Fibroblast of skin of scalp (primary cell): ENCODE measurements around the gene MAP2K2.
"Not testable (repeated sequence)": the region's sequence is repeated elsewhere in the genome, so short reads cannot be mapped to it uniquely, and the experiment has no call there.

ENCODE experiments used
- DNase-seq: peaks from one replicate; pipeline ENCODE4 v3.0.0-alpha.2; 2013

MAP2K2 gene

DNA sequence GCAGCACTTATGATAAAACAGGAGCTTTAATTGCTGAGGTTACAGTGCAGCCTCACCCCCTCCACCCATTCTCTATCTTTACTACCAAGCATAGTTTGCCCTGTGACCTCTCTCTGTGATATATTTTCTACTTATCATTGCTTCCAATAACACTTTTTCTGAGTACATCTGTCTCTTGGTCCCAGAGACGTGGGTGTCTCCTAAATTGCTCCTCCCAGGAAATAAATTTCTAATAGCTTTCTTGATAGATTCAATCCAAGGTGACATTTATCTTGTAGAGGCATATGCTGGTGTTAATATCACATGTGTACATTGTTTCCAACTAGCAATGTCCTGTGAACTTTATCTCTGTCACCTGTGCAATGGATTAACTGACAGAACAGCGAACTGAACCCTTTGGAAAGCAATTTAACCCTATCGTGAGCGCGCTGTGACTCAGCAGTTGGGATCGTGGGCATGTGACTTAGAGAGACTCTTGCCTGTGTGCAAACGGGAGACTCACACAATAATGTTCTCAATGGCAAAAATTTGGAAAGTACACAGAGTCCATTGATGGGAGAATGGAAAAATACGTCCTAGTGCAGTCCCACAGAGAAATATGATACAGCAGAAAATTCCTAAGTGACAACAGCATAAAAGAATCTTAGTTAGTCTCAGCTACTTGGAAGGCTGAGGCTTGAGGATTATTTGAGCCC, 7.0 kb upstream of the MAP2K2 start:
- DNase-seq = peak; percentile 83

DNA sequence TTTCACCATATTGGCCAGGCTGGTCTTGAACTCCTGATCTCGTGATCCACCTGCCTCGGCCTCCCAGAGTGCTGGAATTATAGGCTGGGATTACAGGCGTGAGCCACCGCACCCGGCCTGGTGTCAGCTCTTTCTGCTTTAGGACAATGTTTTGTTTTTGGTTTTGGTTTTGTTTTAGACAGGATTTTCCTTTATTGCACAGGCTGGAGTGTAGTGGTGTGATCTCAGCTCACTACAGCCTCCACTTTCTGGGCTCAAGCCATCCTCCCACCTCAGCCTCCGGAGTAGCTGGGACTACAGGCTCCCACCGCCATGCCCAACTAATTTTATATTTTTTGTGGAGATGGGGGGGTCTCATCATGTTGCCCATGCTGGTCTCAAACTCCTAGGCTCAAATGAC, 5.1 kb upstream of the MAP2K2 start:
- not testable (repeated sequence) for DNase-seq

DNA sequence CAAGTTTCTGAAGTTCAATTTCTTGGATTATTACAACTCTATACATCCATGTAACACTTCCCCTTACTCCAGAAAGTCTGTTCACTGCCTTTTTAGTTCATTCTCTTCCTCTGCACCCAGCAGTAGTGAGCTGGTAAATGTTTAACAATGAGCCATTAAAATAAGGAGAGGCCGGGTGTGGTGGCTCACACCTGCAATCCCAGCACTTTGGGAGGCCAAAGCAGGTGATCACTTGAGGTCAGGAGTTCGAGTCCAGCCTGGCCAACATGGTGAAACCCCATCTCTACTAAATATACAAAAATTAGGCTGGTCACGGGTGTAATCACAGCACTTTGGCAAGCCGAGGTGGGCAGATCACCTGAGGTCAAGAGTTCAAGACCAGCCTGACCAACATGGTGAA, 3.4 kb upstream of the MAP2K2 start:
- DNase-seq = not testable (repeated sequence)

DNA sequence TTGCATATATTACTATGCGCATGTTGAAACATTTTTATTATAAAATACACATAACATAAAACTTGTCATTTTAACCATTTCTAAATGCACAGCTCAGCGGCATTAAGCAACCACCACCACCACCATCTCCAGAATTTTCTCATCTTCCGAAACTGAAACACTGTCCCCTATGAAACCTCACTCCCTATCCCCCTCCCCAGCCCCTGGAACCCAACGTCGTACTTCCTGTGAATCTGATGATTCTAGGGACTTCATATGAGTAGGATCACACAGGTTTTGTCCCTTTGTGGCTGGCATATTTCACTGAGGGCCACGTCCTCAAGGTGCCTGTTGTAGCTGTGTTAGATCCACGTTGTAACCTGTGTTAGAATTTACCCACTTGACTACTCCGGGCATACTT, 716 bp upstream of the MAP2K2 start:
- DNase-seq = no peak

DNA sequence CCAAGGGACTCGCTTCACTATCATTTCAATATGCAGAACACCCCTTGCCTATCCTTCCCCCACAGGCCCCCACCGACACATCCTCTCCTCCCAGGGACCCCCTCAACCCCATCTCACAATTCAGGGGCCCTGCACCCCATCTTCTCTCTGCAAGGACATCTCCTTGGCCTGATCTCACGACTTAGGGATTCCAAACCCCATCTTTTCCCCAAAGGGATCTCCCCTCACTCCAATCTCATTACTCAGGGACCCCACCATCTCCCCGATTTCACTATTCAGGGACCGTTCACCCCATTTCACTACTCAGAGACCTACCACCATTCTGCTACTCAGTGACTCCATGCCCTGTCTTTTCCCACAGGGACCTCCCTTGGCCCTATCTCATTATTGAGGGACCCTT, 1.4 kb downstream of the MAP2K2 start:
- DNase-seq = no peak

DNA sequence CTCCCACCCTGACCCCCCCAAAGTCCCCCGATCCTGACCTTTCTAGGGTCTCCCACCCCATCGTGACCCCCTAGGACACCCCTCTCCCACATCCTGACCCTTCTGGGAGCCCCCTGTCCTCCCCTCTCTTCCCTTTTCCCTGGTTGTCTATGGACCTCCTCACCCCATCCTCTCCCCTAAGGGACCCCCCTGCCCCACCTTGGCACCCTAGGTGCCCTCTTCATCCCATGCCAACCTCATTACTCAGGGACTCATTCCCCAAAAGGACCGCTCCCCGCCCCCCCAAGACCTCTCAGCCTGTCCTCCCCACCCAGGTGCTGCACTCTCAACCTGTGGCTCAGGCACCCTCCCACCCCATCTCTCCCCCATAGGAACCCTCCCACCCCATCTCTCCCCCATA, 2.1 kb downstream of the MAP2K2 start:
- no peak for DNase-seq

DNA sequence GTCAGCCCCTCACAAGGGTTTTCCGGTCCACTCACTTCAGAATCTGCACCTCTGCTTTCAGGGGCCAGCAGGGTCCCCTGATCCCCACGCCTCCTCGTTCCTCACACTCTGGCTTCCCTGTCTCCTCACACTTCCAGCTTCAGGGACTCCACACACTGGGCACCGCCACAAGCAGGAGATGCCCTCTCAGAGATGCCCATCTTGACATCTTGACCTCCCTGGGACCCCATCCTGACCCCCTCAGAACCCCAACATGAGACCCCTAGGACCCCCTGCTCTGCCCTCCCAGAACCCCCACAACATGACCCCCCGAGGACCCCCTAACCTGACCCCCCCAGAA, 2.7 kb downstream of the MAP2K2 start:
- DNase-seq = no peak

DNA sequence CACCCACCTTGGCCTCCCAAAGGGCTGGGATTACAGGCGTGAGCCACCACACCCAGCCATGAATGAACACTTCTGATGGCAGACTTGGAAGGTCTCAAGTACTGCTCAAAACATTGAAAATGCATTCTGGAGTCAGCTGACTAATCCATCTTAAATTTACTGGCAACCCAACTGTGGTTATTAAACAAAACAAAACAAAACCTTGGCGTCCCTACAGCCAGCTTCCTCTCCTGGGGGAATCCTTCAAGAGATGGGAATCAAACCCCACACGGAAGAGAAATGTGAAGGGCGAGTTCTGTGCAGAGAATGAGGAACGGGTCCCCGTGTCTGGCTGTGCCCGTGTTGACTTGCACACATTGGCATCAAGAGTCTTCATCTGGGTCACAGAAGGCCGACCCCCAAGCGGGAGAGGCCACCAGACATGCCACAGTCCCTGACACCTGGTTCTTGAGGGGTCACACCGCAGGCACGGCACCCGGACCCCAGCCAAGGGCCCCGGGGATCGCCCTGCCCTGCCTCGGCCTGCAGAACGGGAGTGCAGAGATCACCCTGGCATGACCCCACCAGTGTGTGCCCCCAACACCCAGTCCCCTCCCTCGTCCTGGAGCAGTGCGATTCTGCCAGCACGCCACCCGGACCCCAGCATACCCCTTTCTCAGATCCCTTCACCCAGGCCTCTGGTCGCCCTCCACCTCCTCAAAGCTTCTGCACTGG, 3.2 kb downstream of the MAP2K2 start:
- DNase-seq = peak; percentile 72

DNA sequence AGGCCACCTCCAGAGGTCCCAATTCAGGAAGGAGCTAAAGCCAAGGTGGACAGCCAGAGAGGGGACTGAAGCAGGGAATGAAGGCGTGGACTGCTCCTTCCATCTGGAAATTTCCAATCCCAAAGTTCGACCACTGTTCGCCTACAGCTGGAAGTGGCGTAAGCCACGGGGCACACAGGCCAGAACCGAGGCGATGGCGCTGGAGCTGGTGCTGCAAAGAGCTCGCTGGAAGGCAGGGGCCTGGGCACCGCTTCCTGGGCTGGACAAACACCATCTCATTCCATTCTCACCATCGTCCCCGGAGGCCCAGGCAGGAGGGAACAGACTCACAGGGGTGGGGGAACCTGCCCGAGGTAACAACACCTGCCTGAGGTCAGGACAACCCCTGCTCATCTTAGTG, 4.2 kb downstream of the MAP2K2 start:
- DNase-seq = no peak

DNA sequence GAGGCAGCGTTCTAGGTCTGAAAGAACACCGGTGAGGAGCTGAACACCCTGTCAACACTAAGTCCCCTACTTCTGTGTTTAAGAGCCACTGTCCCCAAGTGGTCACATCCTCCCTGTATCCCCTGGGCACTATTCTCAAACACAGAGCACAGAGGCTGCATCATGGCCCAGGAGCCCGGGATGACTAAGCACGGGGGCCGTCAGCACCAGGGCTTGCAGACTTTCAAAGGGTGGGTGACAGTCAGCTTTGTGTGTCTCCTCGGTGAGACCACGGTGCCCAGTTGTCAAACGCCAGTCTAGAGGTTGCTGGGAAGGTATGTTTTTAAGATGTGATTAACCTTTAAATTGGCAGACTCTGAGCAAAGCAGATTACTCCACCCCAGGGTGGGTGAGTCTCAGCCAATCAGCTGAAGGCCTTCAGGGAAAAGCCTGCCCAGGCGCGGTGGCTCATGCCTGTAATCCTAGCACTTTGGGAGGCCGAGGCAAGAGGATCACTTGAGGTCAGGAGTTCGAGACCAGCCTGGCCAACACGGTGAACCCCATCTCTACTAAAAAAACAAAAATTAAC, 8.0 kb downstream of the MAP2K2 start:
- no peak for DNase-seq

DNA sequence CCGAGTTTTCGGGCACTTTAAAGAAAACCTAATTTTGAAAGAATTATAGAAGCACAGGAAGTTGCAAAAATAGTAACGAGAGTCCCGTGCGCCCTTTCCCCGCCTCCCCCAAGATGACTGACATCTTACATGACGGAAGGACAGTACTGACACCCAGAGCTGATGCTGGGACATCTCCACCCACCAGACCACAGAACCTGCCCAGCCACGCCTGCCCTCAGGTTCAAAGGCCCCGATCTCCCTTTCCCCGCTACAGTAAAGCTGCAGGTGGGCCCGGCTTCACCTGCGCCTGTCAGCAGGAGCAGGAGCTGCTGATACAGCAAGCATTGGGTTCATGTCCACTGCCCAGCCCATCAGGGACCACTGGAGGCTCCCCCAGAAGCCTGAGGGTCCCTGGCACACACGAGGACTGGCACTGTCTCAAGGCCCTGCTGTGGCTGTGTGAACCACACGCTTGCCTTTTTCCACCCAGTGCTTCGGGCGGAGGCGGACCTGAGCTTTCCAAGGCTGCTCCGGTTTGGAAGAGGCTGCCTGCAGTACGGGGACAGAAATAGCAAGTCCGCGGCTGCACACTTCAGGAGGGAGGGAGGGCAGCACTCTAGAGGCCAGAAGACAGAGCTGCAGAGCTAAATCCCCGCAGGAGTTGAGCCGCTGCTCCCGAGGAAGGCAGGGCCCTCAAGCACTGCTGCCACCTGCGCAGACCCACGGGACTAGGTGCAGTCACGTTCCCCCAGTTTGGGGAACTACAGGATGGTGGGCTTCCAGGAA, 8.7 kb downstream of the MAP2K2 start:
- no peak for DNase-seq

DNA sequence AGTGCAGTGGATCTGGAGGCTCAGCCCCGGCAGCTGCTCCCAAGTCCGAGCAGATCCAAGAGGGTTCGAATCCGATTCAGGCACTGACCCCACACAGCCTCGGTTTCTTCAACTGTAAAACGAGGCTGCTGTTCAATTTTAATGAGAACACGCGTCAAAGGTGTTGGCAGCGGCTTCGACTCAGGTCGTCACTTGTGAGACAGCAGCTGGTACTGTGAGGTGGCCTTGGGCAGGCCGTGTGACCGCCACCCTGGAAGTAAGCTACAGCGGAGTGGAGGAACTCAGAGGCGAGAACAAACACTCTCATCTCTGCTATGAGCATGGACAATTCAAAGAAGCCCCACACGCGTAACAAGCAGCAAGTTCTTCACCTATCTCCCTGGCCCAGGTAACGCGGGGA, 9.7 kb downstream of the MAP2K2 start:
- no peak for DNase-seq

DNA sequence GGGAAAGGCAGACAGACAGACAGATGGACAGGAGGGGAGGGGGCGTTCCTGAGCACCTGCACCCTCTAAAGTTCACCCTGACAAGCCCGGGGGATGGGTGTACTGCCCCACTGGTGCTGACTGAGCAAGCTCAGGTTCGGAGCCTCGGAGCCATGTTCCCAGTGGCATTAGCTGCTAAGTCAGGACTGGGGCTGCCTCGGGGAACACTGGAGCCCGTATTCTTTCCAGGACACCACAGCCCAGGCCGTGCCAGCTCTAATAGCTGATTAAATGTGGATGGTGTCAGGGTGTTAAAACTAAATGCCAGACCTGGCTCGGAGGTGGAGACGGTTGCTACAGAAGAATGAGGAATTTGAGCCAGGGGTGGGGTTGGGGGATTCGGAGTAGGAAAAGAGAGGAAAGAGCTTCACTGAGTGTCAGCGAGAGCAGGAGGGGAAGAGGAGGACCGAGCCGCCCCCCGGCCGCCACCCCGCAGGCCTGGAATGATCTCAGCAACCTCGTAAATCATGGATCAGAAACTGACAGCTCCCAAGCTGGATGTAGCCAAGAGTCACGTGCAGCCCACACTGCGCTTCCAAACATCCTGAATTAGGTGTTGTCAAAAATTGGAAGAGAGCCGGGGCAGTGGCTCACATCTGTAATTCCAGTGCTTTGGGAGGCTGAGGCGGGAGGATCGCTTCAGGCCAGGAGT, 10.4 kb downstream of the MAP2K2 start:
- DNase-seq = no peak

DNA sequence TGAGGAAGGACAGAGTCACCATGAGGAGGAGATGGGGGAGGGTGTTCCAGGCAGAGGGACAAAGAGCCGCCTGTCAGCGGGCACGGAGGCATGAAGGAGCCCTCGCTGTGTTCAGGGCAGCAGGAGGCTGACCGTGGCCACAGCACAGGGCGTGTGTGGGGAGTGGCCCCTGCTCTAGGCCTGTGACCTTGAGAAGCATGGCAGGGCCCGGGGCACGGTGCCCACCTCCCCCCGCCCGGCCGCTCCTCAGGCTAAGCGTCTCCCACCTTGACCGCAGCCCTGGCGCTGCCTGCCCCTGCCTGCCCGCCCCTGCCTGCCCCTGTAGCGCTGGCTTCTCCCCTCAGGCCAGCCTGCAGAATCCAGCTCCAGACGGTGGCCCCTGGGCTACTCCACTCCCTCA, 11.6 kb downstream of the MAP2K2 start:
- DNase-seq = no peak

DNA sequence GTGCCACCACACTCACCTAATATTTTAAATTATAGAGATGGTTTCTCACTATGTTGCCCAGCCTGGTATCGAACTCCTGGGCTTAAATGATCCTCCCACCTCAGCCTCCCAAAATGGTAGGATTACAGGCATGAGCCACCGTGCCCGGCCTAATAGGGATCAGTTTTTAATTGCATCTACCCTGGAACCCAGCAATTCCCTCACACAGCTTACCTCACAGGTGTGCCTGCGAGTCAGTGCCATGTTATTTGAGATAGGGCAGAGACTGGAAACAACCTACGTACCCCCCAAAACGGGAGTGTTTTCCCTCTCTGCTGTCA, 14.3 kb downstream of the MAP2K2 start:
- no peak for DNase-seq

DNA sequence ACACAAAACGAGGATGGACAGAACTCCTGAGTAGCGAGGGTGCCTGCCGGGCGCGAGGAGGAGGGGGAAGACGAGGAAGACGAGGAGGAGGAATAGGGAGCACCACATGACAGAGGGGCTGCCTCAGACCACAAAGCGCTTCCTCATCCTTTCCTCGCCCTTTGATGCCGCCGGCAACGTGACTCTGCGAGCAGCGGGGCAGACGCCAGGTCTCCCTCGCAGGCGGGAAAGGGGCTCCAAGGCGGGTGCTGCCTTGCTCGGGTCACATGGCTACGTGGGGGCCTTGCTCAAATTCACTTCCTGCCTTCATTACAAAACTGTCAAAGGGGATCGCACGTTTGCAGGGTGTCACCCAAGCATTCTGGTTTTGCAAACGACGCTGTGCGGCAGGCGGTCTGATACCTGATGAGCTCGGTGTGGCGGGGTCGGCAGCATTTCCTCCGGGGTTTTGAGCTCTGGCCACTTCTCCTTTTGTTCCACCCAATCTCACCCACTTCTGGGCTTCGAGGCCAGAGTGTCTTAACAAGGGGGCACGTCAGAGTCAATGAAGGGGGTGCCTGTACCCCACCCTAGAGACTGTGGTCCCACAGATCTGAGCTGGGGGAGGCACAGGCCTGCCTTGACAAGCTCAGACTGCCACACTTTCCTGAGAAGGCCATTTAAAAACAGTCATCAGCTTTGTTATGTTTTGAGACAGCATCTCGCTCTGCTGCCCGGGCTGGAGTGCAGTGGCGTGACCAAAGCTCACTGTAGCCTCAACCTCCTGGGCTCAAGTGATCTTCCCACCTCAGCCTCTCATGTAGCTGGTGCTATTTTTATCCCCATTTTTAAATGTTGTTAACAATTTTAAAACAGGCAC, 14.9 kb downstream of the MAP2K2 start:
- no peak for DNase-seq

DNA sequence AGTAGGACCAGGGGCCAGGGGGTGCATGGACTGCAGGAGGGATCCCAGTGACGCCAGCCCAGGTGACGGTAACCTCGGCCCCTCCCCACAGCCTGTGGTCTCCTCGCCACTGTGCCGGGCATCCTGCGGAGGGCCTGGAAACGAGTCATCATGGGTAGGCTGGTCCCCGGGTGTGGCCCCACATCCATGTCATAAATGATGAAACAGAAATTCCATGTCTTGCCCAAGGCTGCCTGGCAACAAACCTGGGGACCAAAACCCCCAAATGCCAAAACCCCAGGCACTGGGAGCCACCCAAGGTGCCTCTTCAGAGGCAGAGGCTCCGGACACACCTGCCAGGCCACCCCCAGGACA, 20.9 kb downstream of the MAP2K2 start:
- DNase-seq = peak; percentile 17

DNA sequence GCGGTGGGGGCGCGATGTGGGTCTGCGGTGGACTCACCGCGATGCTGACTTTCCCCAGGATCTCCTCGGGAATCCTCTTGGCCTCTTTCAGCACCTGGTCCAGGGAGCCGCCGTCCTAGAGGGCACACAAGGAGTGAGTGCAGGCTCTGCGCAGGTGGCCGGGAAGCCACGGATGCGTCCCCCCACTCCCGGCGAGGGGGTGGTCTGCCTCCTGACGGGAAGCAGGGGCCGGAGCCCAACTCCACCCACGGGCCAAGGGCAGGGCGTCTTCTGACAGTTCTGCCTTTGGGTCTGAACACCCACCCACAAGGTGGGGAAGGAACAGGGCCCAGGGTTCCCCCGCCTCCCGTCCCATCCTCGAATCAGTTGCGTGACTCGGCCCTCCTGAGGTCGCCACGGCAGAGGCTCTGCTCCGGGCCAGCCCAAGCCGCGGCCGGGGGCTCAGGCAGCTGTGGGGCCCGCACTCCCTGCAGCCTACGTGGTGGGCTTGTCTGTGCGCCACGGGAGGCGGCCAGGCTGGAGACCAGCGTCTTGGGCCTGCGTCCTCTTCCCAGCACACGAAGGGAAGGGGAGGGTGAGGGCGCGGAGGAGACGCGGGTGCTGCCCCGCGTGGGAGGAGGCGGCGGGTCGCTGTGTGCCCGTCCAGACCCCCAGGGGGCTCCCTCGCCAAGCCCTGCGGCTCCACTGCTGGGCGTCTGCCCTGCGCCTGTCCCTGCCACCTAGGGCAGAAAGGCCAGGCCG, 21.4 kb downstream of the MAP2K2 start:
- DNase-seq = no peak

DNA sequence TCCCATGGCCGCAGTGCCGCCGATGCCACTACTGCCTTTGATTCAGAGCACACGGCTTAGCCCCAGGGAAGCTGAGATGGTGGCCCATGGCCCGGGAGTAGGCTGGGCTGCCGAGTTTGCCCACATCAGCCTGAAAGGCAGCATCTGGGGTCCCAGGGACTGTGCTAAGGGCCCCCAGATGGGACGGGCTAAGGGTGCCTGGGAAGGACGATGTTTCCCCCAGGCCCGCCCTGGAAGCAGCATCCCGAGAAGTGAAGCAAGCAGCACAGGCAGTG, 22.5 kb downstream of the MAP2K2 start:
- no peak for DNase-seq

DNA sequence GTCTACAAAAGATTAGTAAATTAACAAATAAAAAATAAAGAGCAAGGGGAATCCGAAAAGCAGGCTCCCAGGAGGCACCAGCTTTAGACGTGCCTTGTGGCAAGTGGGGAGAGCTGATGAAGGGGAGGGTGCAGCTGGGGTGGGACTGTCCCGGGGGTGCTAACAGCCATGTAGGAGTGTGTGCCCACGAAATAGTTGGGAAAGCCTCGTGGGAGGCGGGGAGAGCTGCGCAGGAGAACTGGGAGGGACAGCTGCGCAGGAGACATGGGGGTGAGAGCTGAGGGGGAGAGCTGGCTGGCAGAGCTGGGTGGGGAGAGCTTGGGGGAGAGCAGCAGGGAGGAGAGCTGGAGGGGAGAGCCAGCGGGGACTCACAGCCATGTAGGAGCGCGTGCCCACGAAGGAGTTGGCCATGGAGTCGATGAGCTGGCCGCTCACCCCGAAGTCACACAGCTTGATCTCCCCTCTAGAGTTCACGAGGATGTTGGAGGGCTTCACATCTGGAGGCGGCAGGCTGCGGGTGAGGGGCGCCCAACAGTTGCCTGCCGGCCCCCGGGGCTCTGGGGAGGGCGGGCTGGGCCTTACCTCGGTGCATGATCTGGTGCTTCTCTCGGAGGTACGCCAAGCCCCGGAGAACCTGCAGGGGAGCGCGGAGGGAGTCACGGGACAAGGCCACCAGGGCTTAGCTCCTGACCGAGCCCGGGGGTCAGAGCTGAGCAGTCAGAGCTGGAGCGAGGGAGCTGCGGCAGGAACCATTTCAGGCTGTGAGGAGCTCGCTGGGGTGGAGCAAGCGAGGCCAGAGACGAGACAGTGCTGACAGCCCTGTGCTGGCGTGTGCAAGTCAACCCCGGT, 23.1 kb downstream of the MAP2K2 start:
- no peak for DNase-seq
